GM12878 (cell line): ENCODE results near the gene SLC20A1. TPM values are rescaled to one million over a fixed set of nuclear protein-coding genes. Genes with fewer than 3 reads are reported as not detected.

Experiments
- BRCA1 ChIP-seq: IDR thresholded peaks from 2 replicates; pipeline ENCODE4 v1.6.1; 2011; ENCODE audit warnings: low read depth, low read length, improper control_type of control experiment
- DPF2 ChIP-seq: fragments of 450-650 bp; IDR thresholded peaks from 2 replicates; pipeline ENCODE4 v1.6.1; 2017; ENCODE audit warnings: mild to moderate bottlenecking
- GABPA ChIP-seq: IDR thresholded peaks from 2 replicates; pipeline ENCODE4 v1.6.1; 2014; ENCODE audit warnings: antibody characterized with exemption, low read depth, mild to moderate bottlenecking, inconsistent platforms
- IRF5 ChIP-seq: fragments of 450-650 bp; IDR thresholded peaks from 2 replicates; pipeline ENCODE4 v1.6.1; 2017; ENCODE audit warnings: borderline replicate concordance
- KAT2A ChIP-seq: conservative IDR thresholded peaks from 2 replicates; pipeline ENCODE4 v1.6.1; 2011; ENCODE audit warnings: low read depth, low read length; ENCODE audit not compliant: control insufficient read depth
- MTA3 ChIP-seq: IDR thresholded peaks from 2 replicates; pipeline ENCODE4 v1.6.1; 2012; ENCODE audit warnings: low read length, inconsistent platforms, borderline replicate concordance
- NR2C2 ChIP-seq: IDR thresholded peaks from 2 replicates; pipeline ENCODE4 v1.6.1; 2011; ENCODE audit warnings: borderline replicate concordance, low read depth; ENCODE audit not compliant: control insufficient read depth, insufficient read length
- RAD51 ChIP-seq: fragments of 450-650 bp; IDR thresholded peaks from 2 replicates; pipeline ENCODE4 v1.6.1; 2016; ENCODE audit warnings: moderate library complexity, mild to moderate bottlenecking, inconsistent platforms
- RB1 ChIP-seq: fragments of 450-650 bp; formaldehyde crosslinking; IDR thresholded peaks from 2 replicates; pipeline ENCODE4 v1.6.1; 2017; ENCODE audit warnings: mild to moderate bottlenecking, borderline replicate concordance
- RCOR1 ChIP-seq: conservative IDR thresholded peaks from 2 replicates; pipeline ENCODE4 v1.6.1; 2012; ENCODE audit warnings: low read depth, low read length, improper control_type of control experiment
- SIX5 ChIP-seq: IDR thresholded peaks from 2 replicates; pipeline ENCODE4 v1.6.1; 2011; ENCODE audit warnings: mild to moderate bottlenecking, low read depth, low read length, moderate library complexity; ENCODE audit not compliant: severe bottlenecking
- SMAD1 ChIP-seq: fragments of 450-650 bp; IDR thresholded peaks from 2 replicates; pipeline ENCODE4 v1.6.1; 2018; ENCODE audit warnings: mild to moderate bottlenecking, low read depth; ENCODE audit not compliant: partially characterized antibody
- SUPT20H ChIP-seq: IDR thresholded peaks from 2 replicates; pipeline ENCODE4 v1.6.1; 2011; ENCODE audit warnings: low read depth, mild to moderate bottlenecking, low read length, moderate library complexity, borderline replicate concordance; ENCODE audit not compliant: control insufficient read depth
- ZNF207 ChIP-seq: fragments of 450-650 bp; IDR thresholded peaks from 2 replicates; pipeline ENCODE4 v1.6.1; 2014; ENCODE audit warnings: antibody characterized with exemption, mild to moderate bottlenecking, borderline replicate concordance
- polyA plus RNA-seq, 11 experiments: library from polyadenylated mRNA; depleted of rRNA in 4 of 11; unstranded in 6 of 11; stranded (reverse) in 5 of 11; fragments of >200 nt; fragmentation: Nextera tagmentation in 4 of 11; fragmentation: Illumina TruSeq in 1 of 11; extraction: Ambion mirVana in 4 of 11; extraction: Trizol in 1 of 11; gene quantifications; 1 replicate in 1 of 11; 2 replicates in 10 of 11; pipeline versions ENCODE4 v1.2.1 to v1.2.3, GENCODE V29; 2011 to 2016; ENCODE audit warnings: inconsistent platforms in 2 of 11, missing spikeins in 2 of 11, low read depth in 1 of 11
- total RNA-seq, 4 experiments: library from RNA; depleted of rRNA in 3 of 4; stranded (reverse); fragments of >200 nt in 3 of 4; fragmentation: Illumina TruSeq in 1 of 4; extraction: Trizol in 1 of 4; gene quantifications; 2 replicates each; pipeline versions ENCODE4 v1.2.1 to v1.2.3, GENCODE V29; 2013 to 2021
- TF ChIP-seq, protein P1 (sequence below): fragments of 450-650 bp; IDR thresholded peaks from 2 replicates; pipeline ENCODE4 v1.6.1; 2017; ENCODE audit warnings: mild to moderate bottlenecking, low read depth, inconsistent platforms; ENCODE audit not compliant: poor library complexity, severe bottlenecking
- TF ChIP-seq, protein P2 (sequence below): fragments of 450-650 bp; IDR thresholded peaks from 2 replicates; pipeline ENCODE4 v1.6.1; 2018; ENCODE audit warnings: mild to moderate bottlenecking, low read depth, moderate library complexity; ENCODE audit not compliant: partially characterized antibody
- TF ChIP-seq, protein P3 (sequence below): IDR thresholded peaks from 2 replicates; pipeline ENCODE4 v1.6.1; 2011; ENCODE audit warnings: low read depth, low read length, improper control_type of control experiment, borderline replicate concordance
- TF ChIP-seq, protein P4 (sequence below): fragments of 450-650 bp; IDR thresholded peaks from 2 replicates; pipeline ENCODE4 v1.6.1; 2017; ENCODE audit warnings: low read depth, mild to moderate bottlenecking, moderate library complexity
- TF ChIP-seq, protein P5 (sequence below): fragments of 450-650 bp; IDR thresholded peaks from 2 replicates; pipeline ENCODE4 v1.6.1; 2016; ENCODE audit warnings: mild to moderate bottlenecking

The SLC20A1 gene
- total and polyA plus RNA-seq, 10 of the 15 experiments (the other 5 are each of a cell fraction or from before 2014, with no cell fraction given), result 21.2 to 59.1 (median 43.2) TPM

- TF ChIP-seq, protein P1, sequence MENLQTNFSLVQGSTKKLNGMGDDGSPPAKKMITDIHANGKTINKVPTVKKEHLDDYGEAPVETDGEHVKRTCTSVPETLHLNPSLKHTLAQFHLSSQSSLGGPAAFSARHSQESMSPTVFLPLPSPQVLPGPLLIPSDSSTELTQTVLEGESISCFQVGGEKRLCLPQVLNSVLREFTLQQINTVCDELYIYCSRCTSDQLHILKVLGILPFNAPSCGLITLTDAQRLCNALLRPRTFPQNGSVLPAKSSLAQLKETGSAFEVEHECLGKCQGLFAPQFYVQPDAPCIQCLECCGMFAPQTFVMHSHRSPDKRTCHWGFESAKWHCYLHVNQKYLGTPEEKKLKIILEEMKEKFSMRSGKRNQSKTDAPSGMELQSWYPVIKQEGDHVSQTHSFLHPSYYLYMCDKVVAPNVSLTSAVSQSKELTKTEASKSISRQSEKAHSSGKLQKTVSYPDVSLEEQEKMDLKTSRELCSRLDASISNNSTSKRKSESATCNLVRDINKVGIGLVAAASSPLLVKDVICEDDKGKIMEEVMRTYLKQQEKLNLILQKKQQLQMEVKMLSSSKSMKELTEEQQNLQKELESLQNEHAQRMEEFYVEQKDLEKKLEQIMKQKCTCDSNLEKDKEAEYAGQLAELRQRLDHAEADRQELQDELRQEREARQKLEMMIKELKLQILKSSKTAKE, result no peak
- TF ChIP-seq, protein P2, sequence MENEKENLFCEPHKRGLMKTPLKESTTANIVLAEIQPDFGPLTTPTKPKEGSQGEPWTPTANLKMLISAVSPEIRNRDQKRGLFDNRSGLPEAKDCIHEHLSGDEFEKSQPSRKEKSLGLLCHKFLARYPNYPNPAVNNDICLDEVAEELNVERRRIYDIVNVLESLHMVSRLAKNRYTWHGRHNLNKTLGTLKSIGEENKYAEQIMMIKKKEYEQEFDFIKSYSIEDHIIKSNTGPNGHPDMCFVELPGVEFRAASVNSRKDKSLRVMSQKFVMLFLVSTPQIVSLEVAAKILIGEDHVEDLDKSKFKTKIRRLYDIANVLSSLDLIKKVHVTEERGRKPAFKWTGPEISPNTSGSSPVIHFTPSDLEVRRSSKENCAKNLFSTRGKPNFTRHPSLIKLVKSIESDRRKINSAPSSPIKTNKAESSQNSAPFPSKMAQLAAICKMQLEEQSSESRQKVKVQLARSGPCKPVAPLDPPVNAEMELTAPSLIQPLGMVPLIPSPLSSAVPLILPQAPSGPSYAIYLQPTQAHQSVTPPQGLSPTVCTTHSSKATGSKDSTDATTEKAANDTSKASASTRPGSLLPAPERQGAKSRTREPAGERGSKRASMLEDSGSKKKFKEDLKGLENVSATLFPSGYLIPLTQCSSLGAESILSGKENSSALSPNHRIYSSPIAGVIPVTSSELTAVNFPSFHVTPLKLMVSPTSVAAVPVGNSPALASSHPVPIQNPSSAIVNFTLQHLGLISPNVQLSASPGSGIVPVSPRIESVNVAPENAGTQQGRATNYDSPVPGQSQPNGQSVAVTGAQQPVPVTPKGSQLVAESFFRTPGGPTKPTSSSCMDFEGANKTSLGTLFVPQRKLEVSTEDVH, result no peak
- no peak for TF ChIP-seq GABPA
- no peak for TF ChIP-seq SMAD1
- TF ChIP-seq SIX5, result no peak
- no peak for TF ChIP-seq BRCA1
- no peak for TF ChIP-seq RCOR1
- TF ChIP-seq, protein P3, sequence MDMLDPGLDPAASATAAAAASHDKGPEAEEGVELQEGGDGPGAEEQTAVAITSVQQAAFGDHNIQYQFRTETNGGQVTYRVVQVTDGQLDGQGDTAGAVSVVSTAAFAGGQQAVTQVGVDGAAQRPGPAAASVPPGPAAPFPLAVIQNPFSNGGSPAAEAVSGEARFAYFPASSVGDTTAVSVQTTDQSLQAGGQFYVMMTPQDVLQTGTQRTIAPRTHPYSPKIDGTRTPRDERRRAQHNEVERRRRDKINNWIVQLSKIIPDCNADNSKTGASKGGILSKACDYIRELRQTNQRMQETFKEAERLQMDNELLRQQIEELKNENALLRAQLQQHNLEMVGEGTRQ, result no peak
- TF ChIP-seq, protein P4, sequence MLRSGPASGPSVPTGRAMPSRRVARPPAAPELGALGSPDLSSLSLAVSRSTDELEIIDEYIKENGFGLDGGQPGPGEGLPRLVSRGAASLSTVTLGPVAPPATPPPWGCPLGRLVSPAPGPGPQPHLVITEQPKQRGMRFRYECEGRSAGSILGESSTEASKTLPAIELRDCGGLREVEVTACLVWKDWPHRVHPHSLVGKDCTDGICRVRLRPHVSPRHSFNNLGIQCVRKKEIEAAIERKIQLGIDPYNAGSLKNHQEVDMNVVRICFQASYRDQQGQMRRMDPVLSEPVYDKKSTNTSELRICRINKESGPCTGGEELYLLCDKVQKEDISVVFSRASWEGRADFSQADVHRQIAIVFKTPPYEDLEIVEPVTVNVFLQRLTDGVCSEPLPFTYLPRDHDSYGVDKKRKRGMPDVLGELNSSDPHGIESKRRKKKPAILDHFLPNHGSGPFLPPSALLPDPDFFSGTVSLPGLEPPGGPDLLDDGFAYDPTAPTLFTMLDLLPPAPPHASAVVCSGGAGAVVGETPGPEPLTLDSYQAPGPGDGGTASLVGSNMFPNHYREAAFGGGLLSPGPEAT, result no peak; the same call in 1 of the 2 replicates
- TF ChIP-seq RB1, result no peak
- TF ChIP-seq, protein P5, sequence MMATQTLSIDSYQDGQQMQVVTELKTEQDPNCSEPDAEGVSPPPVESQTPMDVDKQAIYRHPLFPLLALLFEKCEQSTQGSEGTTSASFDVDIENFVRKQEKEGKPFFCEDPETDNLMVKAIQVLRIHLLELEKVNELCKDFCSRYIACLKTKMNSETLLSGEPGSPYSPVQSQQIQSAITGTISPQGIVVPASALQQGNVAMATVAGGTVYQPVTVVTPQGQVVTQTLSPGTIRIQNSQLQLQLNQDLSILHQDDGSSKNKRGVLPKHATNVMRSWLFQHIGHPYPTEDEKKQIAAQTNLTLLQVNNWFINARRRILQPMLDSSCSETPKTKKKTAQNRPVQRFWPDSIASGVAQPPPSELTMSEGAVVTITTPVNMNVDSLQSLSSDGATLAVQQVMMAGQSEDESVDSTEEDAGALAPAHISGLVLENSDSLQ, result no peak
- TF ChIP-seq IRF5, result peak; percentile 71; the same call in 1 of the 2 replicates
- no peak for TF ChIP-seq MTA3
- TF ChIP-seq NR2C2, result no peak
- peak; percentile 57; the same call in 1 of the 2 replicates for TF ChIP-seq DPF2
- TF ChIP-seq KAT2A, result no peak
- no peak for TF ChIP-seq SUPT20H
- no peak for TF ChIP-seq RAD51
- TF ChIP-seq ZNF207, result no peak
Measured at GRCh38 chr2:112706170-112706664, 60.5 kb downstream of the SLC20A1 start (continued).
